Fibroblast of lung (primary cell): Measurements from ENCODE around the gene SPTBN1. TPM values are rescaled to one million over a fixed set of nuclear protein-coding genes. Genes with fewer than 3 reads are reported as not detected.

Experiments used
- DNase-seq, 2 donors: peaks; one replicate each; pipeline versions ENCODE4 v3.0.0 to v3.0.0-alpha.2; 2010; ENCODE audit warnings: low read depth in 2 of 2
- H2AFZ ChIP-seq: 2 replicates; pipeline ENCODE4 v1.5.1; 2012; ENCODE audit warnings: low read length, control low read depth, inconsistent platforms
- H3K27ac ChIP-seq: 2 replicates; pipeline ENCODE4 v1.5.1; 2011; ENCODE audit warnings: low read length, control low read depth; ENCODE audit not compliant: insufficient read depth
- H3K27me3 ChIP-seq: 2 replicates; pipeline ENCODE4 v1.5.1; 2011; ENCODE audit warnings: mild to moderate bottlenecking, low read length; ENCODE audit not compliant: control insufficient read depth, insufficient read depth
- H3K36me3 ChIP-seq: 2 replicates; pipeline ENCODE4 v1.5.1; 2011; ENCODE audit warnings: low read length; ENCODE audit not compliant: control insufficient read depth, insufficient read depth
- H3K4me1 ChIP-seq: 2 replicates; pipeline ENCODE4 v1.5.1; 2011; ENCODE audit warnings: low read length; ENCODE audit not compliant: control insufficient read depth, insufficient read depth; ENCODE audit errors: extremely low read depth
- H3K4me2 ChIP-seq: 2 replicates; pipeline ENCODE4 v1.5.1; 2011; ENCODE audit warnings: low read length, control low read depth; ENCODE audit not compliant: insufficient read depth; ENCODE audit errors: extremely low read depth
- H3K4me3 ChIP-seq, 4 experiments: fragments of 200-600 bp in 1 of 4; sonication (generic) in 1 of 4; replicated peaks in 1 of 4; 2 replicates each; pipeline ENCODE4 v1.5.1; 2011 to 2016; ENCODE audit warnings: low read length in 4 of 4, low read depth in 3 of 4, mild to moderate bottlenecking in 3 of 4, control low read depth in 2 of 4, inconsistent platforms in 1 of 4, mixed read lengths in 1 of 4; ENCODE audit not compliant: insufficient read depth in 1 of 4; ENCODE audit errors: control extremely low read depth in 1 of 4
- H3K79me2 ChIP-seq: 2 replicates; pipeline ENCODE4 v1.5.1; 2012; ENCODE audit warnings: mild to moderate bottlenecking, low read length, inconsistent platforms; ENCODE audit not compliant: control insufficient read depth, insufficient read depth
- H3K9ac ChIP-seq: 2 replicates; pipeline ENCODE4 v1.5.1; 2011; ENCODE audit warnings: mild to moderate bottlenecking, low read length, control low read depth; ENCODE audit not compliant: insufficient read depth
- H3K9me3 ChIP-seq: 2 replicates; pipeline ENCODE4 v1.5.1; 2012; ENCODE audit warnings: low read depth, low read length; ENCODE audit not compliant: control insufficient read depth, insufficient read depth
- H4K20me1 ChIP-seq: 2 replicates; pipeline ENCODE4 v1.5.1; 2011; ENCODE audit warnings: low read length; ENCODE audit not compliant: control insufficient read depth, insufficient read depth; ENCODE audit errors: extremely low read depth
- EZH2 ChIP-seq: IDR thresholded peaks from 2 replicates; pipeline ENCODE4 v1.5.1; 2012; ENCODE audit warnings: low read length, control low read depth, mild to moderate bottlenecking; ENCODE audit errors: missing control alignments
- polyA plus RNA-seq, 2 donors: library from polyadenylated mRNA; depleted of rRNA in 1 of 2; stranded (reverse) in 1 of 2; unstranded in 1 of 2; fragments of >200 nt; gene quantifications; 2 replicates each; pipeline ENCODE4 v1.2.1, GENCODE V29; 2011 to 2012; ENCODE audit warnings: missing spikeins in 1 of 2
- total RNA-seq: library from RNA; depleted of rRNA; stranded (reverse); fragments of >200 nt; gene quantifications from 2 replicates; pipeline ENCODE4 v1.2.1, GENCODE V29; 2014
- TF ChIP-seq, protein P1 (sequence below), 2 donors: IDR thresholded peaks in 1 of 2; conservative IDR thresholded peaks in 1 of 2; 1 replicate in 1 of 2; 2 replicates in 1 of 2; pipeline ENCODE4 v1.5.1; 2011 to 2012; ENCODE audit warnings: low read length in 2 of 2, control low read depth in 1 of 2, inconsistent platforms in 1 of 2, low read depth in 1 of 2, mild to moderate bottlenecking in 1 of 2

SPTBN1 gene
- total and polyA plus RNA-seq, 2 donors (not counting 1 experiment from before 2014, with no cell fraction given): 123 to 325 TPM

DNA sequence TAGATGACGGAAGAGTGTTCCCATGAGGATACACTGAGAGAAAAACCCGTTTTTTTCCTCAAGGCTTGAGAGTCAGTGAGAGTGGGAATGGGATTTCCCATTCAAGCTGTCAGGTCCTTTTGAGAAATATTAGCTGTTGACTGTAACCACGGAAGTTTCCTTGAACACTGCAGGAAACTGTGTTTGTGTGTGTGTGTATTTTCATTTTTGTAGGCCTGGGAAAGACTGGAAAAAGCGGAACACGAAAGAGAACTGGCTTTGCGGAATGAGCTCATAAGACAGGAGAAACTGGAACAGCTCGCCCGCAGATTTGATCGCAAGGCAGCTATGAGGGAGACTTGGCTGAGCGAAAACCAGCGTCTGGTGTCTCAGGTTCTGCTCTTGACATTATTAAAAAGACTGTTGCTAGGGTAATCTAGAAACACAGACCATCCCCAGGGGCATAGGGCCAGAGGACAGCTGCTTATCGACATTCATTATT lies 168.5 kb downstream of the SPTBN1 start:
- H4K20me1 ChIP-seq: no peaks in the 10 kb centered on the region

DNA sequence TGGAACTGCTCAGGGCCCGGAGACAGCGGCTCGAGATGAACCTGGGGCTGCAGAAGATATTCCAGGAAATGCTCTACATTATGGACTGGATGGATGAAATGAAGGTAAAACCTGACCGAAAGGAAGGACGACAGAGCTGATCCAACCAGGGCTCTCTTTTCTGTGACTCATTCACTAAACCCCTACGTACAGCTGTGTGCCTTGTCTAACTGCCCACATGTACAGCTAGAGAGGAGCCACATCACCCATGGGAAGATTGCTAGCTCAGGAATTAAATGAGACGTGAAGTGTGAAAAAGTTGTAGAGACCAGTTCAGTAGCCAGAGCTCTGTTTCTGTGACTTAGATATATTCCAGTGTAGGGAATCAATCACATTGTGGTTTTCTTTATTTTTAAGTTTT lies 170.0 kb downstream of the SPTBN1 start:
- Histone ChIP-seq H3K79me2 (peaks cover 10% of the 10 kb centered on the region), H3K9me3 (no peaks in the 10 kb centered on the region), H3K36me3 (peaks cover 46% of the 10 kb centered on the region), H3K4me1 (peaks cover 8% of the 10 kb centered on the region), H4K20me1 (no peaks in the 10 kb centered on the region), H3K27me3 (no peaks in the 10 kb centered on the region), H2AFZ (no peak overlapping the region), H3K9ac (no peak overlapping the region), H3K4me3 (no peak overlapping the region), H3K4me2 (no peak overlapping the region), H3K27ac (no peak overlapping the region)
- TF ChIP-seq, protein P1, sequence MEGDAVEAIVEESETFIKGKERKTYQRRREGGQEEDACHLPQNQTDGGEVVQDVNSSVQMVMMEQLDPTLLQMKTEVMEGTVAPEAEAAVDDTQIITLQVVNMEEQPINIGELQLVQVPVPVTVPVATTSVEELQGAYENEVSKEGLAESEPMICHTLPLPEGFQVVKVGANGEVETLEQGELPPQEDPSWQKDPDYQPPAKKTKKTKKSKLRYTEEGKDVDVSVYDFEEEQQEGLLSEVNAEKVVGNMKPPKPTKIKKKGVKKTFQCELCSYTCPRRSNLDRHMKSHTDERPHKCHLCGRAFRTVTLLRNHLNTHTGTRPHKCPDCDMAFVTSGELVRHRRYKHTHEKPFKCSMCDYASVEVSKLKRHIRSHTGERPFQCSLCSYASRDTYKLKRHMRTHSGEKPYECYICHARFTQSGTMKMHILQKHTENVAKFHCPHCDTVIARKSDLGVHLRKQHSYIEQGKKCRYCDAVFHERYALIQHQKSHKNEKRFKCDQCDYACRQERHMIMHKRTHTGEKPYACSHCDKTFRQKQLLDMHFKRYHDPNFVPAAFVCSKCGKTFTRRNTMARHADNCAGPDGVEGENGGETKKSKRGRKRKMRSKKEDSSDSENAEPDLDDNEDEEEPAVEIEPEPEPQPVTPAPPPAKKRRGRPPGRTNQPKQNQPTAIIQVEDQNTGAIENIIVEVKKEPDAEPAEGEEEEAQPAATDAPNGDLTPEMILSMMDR (conservative IDR thresholded peaks at IDR 0.05 in 1 of 2, IDR thresholded peaks at IDR 0.05 in 1 of 2; ENCODE audit: low read depth in 1 of 2, low read length in 2 of 2): no peak
- no peak for TF ChIP-seq EZH2
- DNase-seq: peak in 1 of 2 donors; percentile 18

More for the DNA sequence above, 168.5 kb downstream of the SPTBN1 start:
- Histone ChIP-seq H3K9me3 (no peaks in the 10 kb centered on the region), H3K4me3 (no peak overlapping the region), H3K79me2 (peaks cover 3% of the 10 kb centered on the region), H3K4me2 (no peak overlapping the region), H3K27ac (peak overlapping the region; percentile 23), H2AFZ (no peak overlapping the region), H3K27me3 (no peaks in the 10 kb centered on the region), H3K9ac (no peak overlapping the region), H3K4me1 (peaks cover 4% of the 10 kb centered on the region), H3K36me3 (peaks cover 34% of the 10 kb centered on the region)
- DNase-seq: peak in 1 of 2 donors; percentile 80
- TF ChIP-seq EZH2: no peak
- TF ChIP-seq, protein P1 (conservative IDR thresholded peaks at IDR 0.05 in 1 of 2, IDR thresholded peaks at IDR 0.05 in 1 of 2; ENCODE audit: low read depth in 1 of 2, low read length in 2 of 2): no peak

DNA sequence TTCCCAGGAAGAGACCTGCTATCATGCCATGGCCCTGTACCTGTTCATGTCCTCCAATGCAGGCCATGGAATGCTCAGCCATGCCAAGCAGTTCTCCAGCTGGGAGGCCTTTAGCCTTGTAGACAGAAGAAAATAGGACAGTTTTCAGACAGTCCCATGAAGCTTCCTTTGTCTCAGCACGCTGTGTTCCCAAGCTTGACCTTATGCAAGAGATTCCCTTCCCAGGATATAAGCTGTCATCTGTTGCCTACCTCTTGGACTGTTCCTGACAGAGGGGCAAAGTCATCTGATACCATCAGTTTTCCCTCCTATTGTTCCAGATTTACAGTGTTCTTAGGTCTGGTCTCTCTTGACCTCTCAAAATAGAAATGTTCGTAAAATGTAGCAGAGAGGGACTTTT lies 170.8 kb downstream of the SPTBN1 start:
- DNase-seq: no peak
- no peak overlapping the region for H3K27ac ChIP-seq
- H3K27me3 ChIP-seq: no peaks in the 10 kb centered on the region
- TF ChIP-seq EZH2: no peak
- TF ChIP-seq, protein P1 (conservative IDR thresholded peaks at IDR 0.05 in 1 of 2, IDR thresholded peaks at IDR 0.05 in 1 of 2; ENCODE audit: low read depth in 1 of 2, low read length in 2 of 2): no peak
- peaks cover 15% of the 10 kb centered on the region for H3K4me1 ChIP-seq
- H4K20me1 ChIP-seq: no peaks in the 10 kb centered on the region
- H3K9ac ChIP-seq: no peak overlapping the region
- no peaks in the 10 kb centered on the region for H3K9me3 ChIP-seq
- peaks cover 14% of the 10 kb centered on the region for H3K79me2 ChIP-seq
- no peak overlapping the region for H3K4me2 ChIP-seq
- H3K36me3 ChIP-seq: peaks cover 45% of the 10 kb centered on the region
- no peak overlapping the region for H3K4me3 ChIP-seq
- H2AFZ ChIP-seq: no peak overlapping the region
